ENCODE data around the gene KLF3. TPM values are rescaled to one million over a fixed set of nuclear protein-coding genes. Genes with fewer than 3 reads are reported as not detected.
A peak's percentile ranks its signal among the peaks of the same experiment; 100 is the strongest.

Gene KLF3
- total and polyA plus RNA-seq, 2 donors from 2014 or later, result 9.3 to 87.7 TPM

GRCh38 chr4:38665551-38666411 lies 1.8 kb downstream of the KLF3 start:
- no peak for FAIRE-seq

GRCh38 chr4:38666766-38667084 lies 2.7 kb downstream of the KLF3 start:
- FAIRE-seq, result no peak
- no peak for TF ChIP-seq CTCF (IDR thresholded peaks at IDR 0.05; ENCODE audit: borderline replicate concordance, extremely low read depth, insufficient read depth)
- Histone ChIP-seq H3K9me3 (ENCODE audit: control insufficient read depth in 2 of 3, insufficient read depth in 1 of 3, low read length in 3 of 3) (no peaks in the 10 kb centered on the region), H3K9ac (ENCODE audit: low read length in 3 of 3) (peak overlapping the region in 2 of 3 donors; percentile 75 to 81), H3K4me3 (ENCODE audit: low read length in 3 of 3) (peak overlapping the region; percentile 81 to 87 (median 84)), H3K4me1 (ENCODE audit: control insufficient read depth in 2 of 3, insufficient read depth in 2 of 3, low read depth in 1 of 3, low read length in 3 of 3) (peaks cover 22 to 48% (median 22%) of the 10 kb centered on the region in 3 donors), H3K27me3 (ENCODE audit: control insufficient read depth, insufficient read depth, low read length) (no peaks in the 10 kb centered on the region), H3K36me3 (ENCODE audit: control insufficient read depth in 2 of 3, insufficient read depth in 3 of 3, low read length in 3 of 3) (peaks cover 0 to 2% (median 0%) of the 10 kb centered on the region in 3 donors), H3K27ac (ENCODE audit: low read depth in 2 of 2, low read length in 2 of 2) (peak overlapping the region; percentile 91 to 97)
- intact Hi-C loops (cut with DNase I), result no loop called here
- no peak for DNase-seq

More at GRCh38 chr4:38665551-38666411, 1.8 kb downstream of the KLF3 start:
- Histone ChIP-seq H3K9ac (ENCODE audit: low read length in 3 of 3) (peak overlapping the region; percentile 75 to 83 (median 81)), H3K27ac (ENCODE audit: low read depth in 2 of 2, low read length in 2 of 2) (peak overlapping the region; percentile 91 to 97), H3K4me3 (ENCODE audit: low read length in 3 of 3) (peak overlapping the region; percentile 81 to 87 (median 84)), H3K4me1 (ENCODE audit: control insufficient read depth in 2 of 3, insufficient read depth in 2 of 3, low read depth in 1 of 3, low read length in 3 of 3) (peaks cover 13 to 39% (median 15%) of the 10 kb centered on the region in 3 donors), H3K36me3 (ENCODE audit: control insufficient read depth in 2 of 3, insufficient read depth in 3 of 3, low read length in 3 of 3) (no peaks in the 10 kb centered on the region), H3K27me3 (ENCODE audit: control insufficient read depth, insufficient read depth, low read length) (no peaks in the 10 kb centered on the region), H3K9me3 (ENCODE audit: control insufficient read depth in 2 of 3, insufficient read depth in 1 of 3, low read length in 3 of 3) (no peaks in the 10 kb centered on the region)
- peak in 1 of 5 donors; percentile 29 for DNase-seq
- TF ChIP-seq CTCF (IDR thresholded peaks at IDR 0.05; ENCODE audit: borderline replicate concordance, extremely low read depth, insufficient read depth), result no peak
- intact Hi-C loops (cut with DNase I), result no loop called here

DNA sequence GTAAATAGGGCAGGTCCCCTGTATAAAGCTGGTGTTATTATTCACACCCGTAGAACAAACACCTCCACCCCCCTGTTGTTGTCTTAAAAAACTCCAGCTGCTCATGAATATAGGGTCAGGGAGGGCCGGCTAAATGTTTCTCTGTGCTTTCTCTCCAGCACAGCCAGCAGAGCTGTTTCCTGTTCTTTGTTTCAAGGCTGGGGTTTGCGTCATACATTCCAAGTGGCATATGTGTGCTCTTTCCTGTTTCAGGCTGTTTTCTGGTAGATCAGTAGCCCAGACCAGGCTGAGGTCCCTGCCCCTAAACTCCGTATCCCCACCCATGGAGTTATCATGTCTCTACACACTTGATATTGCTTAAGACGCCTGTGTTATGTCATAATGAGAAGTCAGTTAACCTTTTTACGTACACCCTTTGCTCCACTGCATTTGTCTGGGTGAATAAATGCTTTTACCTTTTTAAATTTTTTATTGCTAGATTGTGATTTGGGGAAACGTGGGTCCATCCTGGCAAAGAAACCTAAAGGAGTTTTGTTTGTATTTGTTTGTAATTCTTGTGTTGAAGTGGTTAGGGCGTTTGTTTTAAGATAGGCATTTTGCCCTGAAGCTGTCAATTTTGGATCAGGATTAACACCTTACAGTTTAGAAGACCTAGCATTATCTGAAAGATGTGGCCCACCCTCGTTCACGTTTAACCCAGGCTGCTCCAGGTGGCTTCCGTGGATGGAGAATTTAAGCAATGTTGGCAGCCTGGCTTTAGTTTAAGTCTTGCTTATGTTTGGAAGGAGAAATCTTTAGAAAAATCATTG lies 3.3 kb downstream of the KLF3 start:
- FAIRE-seq, result peak; percentile 94
- peaks cover 22 to 54% (median 28%) of the 10 kb centered on the region in 3 donors for H3K4me1 ChIP-seq (ENCODE audit: control insufficient read depth in 2 of 3, insufficient read depth in 2 of 3, low read depth in 1 of 3, low read length in 3 of 3)
- peak overlapping the region; percentile 61 to 81 (median 75) for H3K9ac ChIP-seq (ENCODE audit: low read length in 3 of 3)
- intact Hi-C loops (cut with DNase I), result no loop called here
- TF ChIP-seq CTCF (IDR thresholded peaks at IDR 0.05; ENCODE audit: borderline replicate concordance, extremely low read depth, insufficient read depth), result no peak
- H3K36me3 ChIP-seq (ENCODE audit: control insufficient read depth in 2 of 3, insufficient read depth in 3 of 3, low read length in 3 of 3), result peaks cover 0 to 2% (median 0%) of the 10 kb centered on the region in 3 donors
- peak overlapping the region; percentile 91 to 97 for H3K27ac ChIP-seq (ENCODE audit: low read depth in 2 of 2, low read length in 2 of 2)
- peak; percentile 80 to 98 (median 89) for DNase-seq
- H3K27me3 ChIP-seq (ENCODE audit: control insufficient read depth, insufficient read depth, low read length), result no peaks in the 10 kb centered on the region
- H3K4me3 ChIP-seq (ENCODE audit: low read length in 3 of 3), result peak overlapping the region; percentile 81 to 87 (median 84)
- no peaks in the 10 kb centered on the region for H3K9me3 ChIP-seq (ENCODE audit: control insufficient read depth in 2 of 3, insufficient read depth in 1 of 3, low read length in 3 of 3)

Data from kidney (tissue), 14 donors.